HG03097 (cell line): Measurements from ENCODE around the gene TNFRSF4.
"Not testable (repeated sequence)": the region's sequence is repeated elsewhere in the genome, so short reads cannot be mapped to it uniquely, and the experiment has no call there.

Source experiments
- ATAC-seq: cut with Tn5 transposase; IDR thresholded peaks from one replicate; pipeline ENCODE4 v1.9.1; 2021; ENCODE audit not compliant: unreplicated experiment, low FRiP score

Gene TNFRSF4

GRCh38 chr1:1185101-1185765 is 28.7 kb downstream of the TNFRSF4 start:
- no peak for ATAC-seq

GRCh38 chr1:1183833-1184775 is 29.8 kb downstream of the TNFRSF4 start:
- ATAC-seq, result no peak

- ATAC-seq, result no peak
These were observed 30.7 kb downstream of the TNFRSF4 start for GRCh38 chr1:1183221-1183747.

DNA sequence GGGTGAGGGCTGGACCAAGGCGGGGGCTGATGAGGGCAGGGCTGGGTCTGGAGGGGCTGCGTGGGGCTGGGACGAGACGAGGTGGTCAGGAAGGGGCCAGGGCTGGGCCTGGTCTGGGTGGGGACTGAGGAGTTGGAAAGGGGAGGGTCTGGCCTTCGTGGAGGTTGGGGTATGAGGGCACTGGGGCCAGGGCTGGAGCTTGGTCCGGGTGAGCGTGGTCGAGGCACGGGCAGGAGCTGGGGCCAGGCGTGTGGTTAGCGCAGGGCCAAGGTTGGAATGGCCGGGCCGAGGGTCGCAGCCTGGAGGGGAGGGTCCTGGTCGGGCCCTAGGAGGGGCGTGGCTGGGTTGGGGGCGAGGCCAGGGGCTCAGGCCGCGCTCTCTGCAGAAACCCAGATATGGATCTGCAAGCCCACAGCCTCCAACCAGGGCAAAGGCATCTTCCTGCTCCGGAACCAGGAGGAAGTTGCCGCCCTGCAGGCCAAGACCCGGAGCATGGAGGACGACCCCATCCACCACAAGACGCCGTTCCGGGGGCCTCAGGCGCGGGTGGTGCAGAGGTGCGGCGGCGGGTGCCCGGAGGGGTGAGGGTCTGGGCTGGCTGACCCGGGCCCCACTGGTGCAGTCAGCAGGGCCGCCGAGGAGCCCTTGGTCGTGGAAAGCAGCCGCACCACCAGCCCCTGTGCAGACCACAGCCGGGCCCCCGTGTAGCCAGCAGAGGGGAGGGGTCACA is 31.3 kb downstream of the TNFRSF4 start:
- no peak for ATAC-seq

DNA sequence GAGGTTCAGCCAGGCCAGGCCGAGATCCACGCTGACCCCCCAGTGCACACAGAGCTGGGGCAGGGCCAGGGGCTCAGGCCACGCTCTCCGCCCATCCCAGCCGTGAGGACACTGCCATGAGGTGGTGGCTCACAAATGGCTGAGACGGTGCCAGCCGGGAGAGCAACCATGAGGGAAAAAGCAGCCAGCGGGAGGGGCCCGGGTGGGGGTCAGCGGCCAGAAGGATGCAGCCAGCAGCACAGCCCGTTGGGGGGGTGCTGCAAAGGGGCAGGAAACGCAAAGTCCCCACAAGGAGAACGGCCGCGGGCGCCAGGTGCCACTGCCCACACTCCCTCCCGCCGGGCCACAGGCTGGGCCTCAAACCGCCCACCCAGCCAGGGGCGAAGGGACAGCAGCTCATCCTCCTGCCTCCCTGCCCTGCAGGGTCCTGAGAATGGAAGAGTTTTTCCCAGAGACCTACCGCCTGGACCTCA is 32.0 kb downstream of the TNFRSF4 start:
- ATAC-seq, result no peak

DNA sequence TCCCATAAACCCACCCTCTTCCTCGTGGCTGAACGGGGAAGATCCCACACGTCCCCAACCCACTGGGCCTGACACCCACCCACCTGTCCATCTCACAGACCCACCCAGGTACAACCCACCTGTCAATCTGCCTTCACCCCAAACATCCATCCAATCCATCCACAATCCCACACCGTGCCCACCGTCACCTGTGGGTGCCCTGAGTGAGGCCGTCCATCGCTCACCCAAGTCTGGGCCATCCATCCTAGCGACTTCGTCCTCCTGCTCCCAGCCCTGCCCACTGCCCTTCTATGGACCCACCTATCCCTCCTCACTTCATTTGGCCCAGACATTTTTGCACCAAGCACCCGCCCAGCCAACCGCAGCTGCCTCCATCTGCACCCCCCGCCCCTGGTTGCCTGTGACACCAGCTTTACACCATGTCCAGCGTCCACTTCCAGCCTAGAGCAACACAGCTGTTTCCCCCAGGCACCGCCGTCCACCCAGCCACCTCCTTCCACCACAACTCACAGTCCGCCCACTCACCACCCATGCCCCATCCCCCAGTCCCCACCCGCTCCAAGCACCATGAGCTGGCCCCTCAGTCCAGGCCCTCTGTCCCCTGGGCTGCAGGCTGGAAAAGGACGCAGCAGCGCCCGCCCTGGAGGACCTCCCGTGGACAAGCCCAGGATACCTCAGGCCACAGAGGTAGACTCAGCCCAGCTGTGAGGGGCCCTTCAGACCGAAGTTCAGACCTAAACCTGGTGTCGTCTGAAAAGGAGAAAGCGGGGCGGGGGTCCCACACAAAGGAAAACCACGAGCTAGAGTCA is 32.6 kb downstream of the TNFRSF4 start:
- no peak for ATAC-seq

GRCh38 chr1:1179983-1180861 is 33.7 kb downstream of the TNFRSF4 start:
- no peak for ATAC-seq

DNA sequence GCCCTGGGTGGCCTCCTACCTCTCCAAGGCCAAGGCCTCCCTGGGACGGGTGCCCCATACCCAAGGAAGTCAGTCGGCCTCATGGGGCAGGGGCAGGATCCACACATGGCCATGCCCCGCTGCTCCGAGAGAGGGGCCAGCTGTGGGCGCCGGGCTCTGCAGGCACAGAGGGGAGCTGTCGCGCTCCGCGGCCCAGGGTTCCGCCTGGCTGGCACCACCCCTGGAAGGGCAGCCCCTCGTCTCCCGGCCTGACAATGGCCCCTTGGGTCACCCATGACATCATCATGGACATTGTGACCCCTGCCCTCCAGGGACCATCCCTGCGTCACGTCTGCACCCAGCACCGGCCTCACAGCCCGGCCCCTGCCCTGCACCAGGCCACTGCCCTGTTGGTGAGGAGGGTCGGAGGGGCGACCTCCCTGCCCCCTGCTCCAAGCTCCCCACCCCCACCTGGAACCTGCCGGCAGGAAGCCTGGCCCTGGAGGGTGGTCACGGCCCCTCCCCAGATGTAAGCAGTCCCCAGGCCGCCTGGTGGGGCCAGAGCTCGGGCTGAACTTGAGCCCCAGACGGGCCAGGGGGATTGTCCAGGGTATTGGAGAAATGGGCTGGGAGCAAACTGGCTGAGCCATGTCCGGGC is 34.5 kb downstream of the TNFRSF4 start:
- ATAC-seq, result no peak

DNA sequence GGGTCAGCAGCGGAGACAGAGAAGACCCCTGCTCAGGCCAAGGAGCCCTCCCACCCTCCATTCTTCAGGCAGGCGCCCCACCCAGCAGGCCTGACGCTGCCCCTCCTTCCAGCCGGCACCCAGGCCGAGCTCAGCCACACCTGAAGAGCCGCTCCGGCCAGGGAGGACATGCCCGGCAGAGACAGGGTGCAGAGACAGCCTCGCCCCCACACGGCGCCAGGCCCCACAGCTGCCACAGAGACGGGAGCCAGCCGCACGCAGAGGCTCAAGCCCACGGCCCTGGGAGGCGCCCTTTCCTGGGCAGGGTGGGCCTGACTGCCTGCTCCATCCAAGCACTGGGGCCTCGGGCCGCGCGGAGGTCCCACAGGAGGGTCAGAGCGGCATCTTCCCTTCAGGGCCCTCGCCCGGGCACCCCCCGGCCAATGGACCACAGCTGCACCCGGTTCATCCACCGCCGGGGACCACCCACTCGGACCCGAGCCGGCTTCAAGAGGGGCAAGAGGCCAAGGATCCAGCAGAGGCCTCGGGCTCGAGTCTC is 35.1 kb downstream of the TNFRSF4 start:
- no peak for ATAC-seq

- ATAC-seq, result no peak
These were observed 36.3 kb downstream of the TNFRSF4 start for GRCh38 chr1:1177452-1178206.

DNA sequence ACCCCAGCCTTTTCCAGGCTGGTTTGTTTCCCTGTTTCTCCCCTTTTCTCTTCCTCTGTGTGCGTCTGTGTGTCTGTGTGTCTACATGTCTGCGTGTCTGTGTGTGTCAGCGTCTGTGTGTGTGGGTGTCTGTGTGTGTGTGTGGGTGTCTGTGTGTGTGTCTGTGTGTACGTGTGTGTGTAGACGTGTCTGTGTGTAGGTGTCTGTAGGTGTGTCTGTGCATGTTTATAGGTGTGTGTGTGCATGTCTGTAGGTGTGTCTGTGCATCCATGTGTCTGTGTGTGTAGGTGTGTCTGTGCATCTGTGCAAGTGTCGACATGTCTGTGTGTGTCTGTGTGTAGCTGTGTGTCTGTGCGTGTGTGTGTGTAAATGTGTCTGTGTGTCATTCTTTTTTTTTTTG is 37.0 kb downstream of the TNFRSF4 start:
- ATAC-seq, result no peak

DNA sequence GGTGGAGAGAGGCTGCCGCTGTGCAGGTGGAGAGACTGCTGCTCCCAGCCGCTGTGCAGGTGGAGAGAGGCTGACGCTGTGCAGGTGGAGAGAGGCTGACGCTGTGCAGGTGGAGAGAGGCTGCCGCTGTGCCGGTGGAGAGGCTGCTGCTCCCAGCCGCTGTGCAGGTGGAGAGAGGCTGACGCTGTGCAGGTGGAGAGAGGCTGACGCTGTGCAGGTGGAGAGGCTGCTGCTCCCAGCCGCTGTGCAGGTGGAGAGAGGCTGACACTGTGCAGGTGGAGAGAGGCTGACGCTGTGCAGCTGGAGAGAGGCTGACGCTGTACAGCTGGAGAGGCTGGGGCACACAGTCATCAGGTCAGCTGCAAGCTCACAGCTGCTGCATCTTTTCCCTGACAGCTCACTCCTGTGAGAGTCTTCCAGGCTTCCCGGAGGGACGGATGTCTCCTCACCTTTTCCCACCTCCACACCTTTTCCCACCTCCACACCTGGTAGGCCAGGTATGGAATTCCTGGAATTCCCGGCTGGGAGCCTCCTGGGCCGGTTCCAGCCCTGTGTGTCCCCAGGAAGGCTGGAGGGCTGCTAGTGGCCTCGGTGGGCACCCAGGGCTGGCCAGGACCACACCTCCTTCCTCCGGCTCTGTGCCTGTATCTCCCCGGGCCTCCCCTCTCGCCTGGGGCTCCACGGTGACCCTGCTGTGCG is 37.7 kb downstream of the TNFRSF4 start:
- not testable (repeated sequence) for ATAC-seq

DNA sequence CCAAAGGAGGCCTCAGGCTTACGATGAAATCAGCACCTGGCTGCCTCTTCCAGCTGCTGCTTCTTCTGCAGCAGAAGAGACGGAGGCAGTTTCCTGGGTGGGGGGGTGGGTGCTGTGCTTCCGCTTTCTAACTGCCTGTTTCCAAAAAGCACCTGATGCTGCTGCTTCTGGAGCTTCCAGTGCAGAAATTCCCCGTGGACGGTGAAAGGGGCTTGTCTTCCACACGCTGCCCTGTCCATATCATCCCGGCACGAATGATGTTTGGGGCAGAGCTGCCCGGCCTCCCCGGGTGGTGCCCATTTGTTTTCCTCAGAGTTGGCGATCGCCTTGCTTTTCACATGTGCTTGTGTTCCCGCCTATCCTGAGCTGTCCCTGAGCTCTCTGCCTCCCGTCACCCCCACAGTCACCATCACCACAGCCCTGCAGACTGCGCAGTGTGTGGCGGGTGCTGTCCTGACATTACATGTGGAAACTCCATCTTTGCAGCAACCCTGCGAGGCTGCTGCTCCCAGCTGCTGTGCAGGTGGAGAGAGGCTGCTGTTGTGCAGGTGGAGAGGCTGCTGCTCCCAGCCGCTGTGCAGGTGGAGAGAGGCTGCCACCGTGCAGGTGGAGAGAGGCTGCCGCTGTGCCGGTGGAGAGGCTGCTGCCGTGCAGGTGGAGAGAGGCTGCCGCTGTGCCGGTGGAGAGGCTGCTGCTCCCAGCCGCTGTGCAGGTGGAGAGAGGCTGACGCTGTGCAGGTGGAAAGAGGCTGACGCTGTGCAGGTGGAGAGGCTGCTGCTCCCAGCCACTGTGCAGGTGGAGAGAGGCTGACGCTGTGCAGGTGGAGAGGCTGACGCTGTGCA is 38.5 kb downstream of the TNFRSF4 start:
- ATAC-seq, result no peak

DNA sequence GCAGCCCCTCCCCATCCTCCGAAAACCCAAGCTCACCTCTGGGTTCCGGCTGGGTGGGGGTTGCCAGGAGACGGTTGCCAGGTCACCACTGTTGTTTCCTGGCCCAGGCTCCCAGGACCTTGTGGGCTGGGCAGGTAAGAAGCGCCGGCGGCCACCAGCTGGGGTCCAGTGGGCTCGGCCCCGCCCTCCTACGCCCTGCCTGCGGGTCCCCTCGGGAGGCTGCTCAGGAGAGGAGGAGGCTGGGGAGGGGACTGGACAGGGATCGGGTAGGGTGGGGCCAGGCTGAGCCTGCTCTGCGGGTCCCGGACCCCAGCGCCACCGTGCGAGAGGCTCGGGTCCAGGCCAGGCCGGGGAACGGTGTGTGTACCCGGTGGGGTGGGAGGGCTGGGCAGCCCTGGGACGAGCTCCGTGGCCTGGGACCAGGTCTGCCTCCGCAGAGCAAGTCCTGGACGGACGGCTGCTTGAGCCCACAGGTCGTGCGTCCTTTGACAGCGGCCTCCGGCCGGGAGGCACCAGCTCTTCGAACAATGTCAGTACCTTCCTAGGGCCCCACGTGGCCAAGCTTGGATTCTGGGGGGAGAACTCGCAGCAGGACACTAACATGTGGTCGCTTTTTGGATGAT is 40.0 kb downstream of the TNFRSF4 start, which contains the start of gene TTLL10:
Gene TTLL10, plus strand, starts transcription at position 88 of the 623 bp plus-strand sequence. CDS start 5,336 bp downstream, outside the sequence.
- ATAC-seq, result no peak

GRCh38 chr1:1173061-1173792 is 40.7 kb downstream of the TNFRSF4 start:
- no peak for ATAC-seq
